Muscle of arm (tissue), 12 donors: ENCODE results near the gene TMC8. TPM values are rescaled to one million over a fixed set of nuclear protein-coding genes. Genes with fewer than 3 reads are reported as not detected.

Experiments used
- DNase-seq: peaks from one replicate; pipeline ENCODE4 v3.0.0-alpha.2; 2013
- polyA plus RNA-seq, 12 donors: library from polyadenylated mRNA; unstranded; fragments of 120-200 nt; gene quantifications; one replicate each; pipeline ENCODE4 v1.2.1, GENCODE V29; 2013; ENCODE audit not compliant: insufficient read length in 12 of 12

TMC8 gene
- polyA plus RNA-seq, 12 donors, result 1.3 to 16.0 (median 2.9) TPM; not detected in 1

DNA sequence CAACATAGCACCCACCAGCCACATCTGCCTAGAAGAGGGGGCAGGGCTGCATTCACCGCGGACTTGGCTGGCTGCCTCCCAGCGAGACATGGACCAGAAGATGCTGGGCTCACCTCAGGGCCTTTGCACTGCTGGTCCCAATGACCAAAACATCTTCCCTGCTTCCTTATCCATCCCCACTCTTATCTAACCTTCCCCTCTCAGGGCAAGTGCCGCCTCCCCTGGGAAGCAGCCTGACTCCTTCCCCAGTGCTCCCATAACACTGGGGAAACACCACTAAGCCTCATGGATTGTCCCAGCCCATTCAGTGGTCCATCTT, 7.7 kb upstream of the TMC8 start:
- no peak for DNase-seq

DNA sequence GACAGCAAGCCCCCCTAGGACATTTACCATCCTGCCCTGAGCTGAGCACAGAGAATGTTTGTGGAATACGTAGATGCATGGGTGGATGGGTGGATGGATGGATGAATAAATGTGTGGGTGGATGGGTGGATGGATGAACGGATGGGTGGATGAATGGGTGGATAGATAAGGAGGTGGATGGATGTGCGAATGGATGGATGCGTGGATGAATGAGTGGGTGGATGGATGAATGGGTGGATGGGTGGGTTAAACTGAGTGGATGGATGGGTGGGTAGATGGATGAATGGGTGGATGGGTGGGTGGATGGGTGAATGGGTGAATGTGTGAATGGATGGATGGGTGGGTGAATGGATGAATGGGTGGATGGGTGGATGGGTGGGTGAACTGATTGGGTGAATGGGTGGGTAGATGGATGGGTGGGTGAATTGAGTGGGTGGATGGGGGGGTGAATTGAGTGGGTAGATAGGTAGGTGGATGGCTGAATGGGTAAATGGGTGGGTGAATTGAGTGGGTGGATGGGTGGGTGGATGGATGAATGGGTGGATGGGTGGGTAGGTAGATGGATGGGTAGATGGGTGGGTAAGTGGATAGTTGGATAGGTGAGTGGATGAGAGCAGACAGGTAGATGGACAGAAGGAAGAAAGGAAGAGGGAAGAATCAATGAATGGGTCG, 7.2 kb upstream of the TMC8 start:
- no peak for DNase-seq

DNA sequence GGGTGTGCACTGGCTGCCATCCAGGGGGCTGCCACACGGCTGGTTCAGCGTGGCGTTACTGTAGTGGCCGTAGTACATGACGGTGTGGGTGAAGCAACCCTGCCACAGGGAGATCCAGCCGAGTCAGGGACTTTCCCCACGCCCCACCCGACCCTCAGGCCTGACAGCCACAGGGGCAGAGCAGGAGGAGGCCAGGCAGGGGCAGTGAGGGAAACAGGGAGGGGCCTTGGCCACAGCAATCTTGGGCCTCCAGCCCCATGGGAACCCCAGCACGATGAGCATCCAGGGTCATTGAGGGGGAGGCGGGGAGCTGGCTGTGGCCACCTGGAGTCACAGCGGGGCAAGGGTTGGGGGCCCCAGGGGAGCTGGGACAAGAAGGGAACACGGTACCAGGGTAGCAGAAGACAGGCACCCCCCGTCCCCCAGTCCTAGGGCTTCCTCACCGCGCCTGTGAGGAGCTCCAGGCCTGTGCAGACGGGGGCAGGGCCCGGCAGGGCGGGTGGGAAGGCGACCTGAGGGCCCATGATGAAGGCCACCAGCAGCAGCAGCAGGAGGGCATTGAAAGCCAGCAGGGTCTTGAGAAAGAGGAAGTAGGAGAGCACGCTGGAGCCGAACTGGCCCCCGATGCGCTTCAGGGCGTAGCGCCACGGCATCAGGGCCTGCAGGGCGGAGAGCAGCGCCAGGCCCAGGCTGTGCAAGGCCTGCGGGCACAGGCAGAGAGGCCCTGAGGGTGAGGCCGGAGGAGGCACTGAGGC, 6.3 kb upstream of the TMC8 start:
- no peak for DNase-seq

DNA sequence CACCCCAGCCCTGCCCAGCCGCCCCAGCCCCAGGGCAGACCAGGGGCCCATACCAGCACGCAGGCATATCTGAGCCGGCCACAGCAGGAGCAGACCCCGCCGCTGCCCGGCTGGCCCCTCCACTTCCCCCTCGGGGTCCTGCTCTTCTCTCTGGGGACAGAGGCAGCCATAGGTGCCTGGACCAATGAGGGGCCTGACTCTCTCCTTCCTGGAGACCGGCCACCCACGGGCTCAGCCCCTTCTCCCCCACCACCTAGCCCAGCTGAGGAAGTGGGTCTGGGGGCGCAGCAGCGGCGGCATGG, 5.8 kb upstream of the TMC8 start:
- DNase-seq, result no peak

DNA sequence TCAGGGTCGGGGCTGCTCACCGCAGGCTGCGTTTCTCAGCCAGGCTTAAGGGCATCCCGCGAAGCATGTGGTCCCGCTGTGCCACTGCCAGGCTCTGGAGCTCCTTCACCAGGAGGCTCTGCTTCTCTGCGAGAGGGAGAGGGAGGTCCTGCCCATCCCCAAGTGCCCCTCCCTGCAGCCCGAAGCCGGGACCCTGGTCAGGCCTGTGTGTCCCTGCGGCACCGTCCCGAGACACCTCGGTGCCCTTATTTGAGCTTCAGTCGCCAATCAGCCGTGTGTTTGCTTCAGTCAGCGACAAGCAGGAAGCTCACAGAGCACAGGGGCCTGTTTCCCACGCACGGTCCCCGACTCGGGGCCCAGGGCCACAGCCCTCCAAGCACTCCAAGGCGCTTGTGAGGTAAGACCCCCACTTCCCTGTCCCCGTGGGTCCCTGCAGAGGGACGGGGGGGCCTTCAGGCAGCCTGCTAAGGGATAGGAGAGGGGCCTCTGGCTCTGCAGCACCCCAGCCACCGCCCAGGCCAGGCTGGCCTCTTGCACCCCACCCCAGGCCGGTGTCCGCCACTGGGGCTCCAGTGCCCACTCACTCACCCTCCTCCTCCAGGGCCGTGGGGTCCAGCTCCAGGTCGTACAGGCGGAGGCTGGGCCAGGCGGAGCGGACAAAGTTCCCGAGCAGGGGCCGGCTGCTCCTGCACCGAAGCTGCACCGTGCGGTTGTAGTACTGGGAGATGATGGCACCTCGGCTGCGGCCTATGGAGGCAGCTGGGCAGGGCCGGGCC, 5.2 kb upstream of the TMC8 start:
- DNase-seq, result no peak

DNA sequence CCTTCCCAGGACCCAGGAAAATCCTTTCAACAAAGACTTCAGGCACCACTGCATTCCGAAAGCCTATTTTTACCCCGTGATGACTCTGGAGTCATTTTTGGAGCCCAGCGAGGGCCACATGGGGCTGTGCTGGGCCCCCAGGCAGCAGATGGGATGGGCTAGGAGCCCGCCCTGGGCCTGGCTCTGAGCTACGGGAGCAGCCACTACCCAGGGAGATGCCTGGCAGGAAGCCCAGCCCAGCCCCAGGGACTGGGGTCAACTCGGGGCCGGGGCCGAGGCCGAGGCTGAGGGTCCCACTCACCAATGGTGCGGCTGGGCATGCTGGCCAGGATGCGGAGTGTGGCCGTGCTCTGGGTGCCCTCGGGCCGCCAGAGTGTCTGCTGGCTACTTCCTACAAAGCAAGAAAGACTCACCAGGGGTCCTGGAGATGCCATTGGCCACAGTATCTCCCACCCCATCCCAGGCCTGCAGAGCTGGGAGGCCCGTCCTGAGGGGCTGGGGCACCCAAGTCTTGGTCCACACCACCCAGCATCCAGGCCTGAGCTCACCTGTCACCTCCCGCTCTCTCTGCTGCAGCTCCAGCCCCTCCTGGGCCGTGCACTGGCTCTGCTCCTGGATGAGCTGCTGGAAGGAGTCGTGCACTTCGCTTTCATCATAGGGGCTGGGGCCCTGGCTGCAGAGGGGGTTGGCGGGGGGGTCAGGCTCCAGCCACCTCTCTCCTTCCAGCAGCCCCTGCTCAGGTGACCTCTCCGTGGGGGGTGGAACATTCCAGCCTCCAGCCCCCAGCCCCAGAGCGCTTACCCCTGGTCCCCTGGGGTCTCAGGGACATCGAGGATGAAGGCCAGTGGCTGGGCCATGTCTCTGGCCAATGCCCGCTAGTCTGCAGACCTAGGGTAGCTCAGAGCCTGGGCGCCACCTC, 4.3 kb upstream of the TMC8 start:
- DNase-seq, result no peak

DNA sequence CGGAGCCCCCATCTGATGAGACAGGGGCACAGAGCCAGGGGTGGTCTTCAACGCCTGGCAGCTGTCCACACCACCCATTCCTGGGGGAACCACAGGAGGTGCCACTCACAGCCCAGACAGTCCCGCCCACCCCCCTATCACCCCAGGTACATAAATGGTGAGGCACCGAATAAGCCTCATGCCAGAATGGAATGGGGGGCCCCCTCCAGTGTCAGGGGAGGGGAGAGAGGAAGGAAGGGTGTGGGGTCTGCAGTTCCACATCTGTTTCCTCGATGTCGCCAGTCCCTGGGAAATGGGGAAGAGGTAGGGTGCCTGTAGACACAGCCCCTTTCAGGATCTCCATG, 3.7 kb upstream of the TMC8 start:
- DNase-seq, result no peak

DNA sequence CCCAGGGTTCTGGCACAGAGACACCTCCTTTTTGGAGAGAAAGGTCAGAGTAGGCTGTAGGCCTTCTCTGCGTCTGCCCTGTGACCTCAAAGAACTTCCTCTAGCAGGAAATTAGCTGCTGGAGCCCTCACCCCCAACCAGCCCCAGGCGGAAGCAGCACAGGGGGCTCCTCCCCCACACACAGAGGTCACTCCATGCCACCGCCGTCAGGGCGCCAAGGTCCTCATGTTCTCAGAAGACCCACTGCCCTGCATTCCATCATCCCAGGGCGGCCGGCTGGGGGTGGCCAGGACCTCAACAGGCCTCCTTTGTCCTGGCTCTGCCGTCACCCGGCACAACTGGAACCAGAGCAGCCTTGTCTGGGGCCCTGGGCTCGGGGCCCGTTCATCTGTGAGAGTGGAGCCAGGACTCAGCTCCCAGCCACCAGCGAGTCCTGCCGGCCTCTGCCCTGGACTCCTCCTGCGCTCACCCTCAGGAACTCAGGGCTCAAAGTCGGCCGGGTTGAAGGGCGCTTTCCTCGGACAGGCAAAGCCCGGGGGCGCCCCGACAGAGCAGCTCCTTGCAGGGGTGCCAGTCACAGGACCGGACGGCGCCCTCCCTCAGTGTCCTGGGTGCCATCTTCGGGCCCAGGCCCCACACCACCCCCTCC, 3.2 kb upstream of the TMC8 start:
- DNase-seq, result no peak

DNA sequence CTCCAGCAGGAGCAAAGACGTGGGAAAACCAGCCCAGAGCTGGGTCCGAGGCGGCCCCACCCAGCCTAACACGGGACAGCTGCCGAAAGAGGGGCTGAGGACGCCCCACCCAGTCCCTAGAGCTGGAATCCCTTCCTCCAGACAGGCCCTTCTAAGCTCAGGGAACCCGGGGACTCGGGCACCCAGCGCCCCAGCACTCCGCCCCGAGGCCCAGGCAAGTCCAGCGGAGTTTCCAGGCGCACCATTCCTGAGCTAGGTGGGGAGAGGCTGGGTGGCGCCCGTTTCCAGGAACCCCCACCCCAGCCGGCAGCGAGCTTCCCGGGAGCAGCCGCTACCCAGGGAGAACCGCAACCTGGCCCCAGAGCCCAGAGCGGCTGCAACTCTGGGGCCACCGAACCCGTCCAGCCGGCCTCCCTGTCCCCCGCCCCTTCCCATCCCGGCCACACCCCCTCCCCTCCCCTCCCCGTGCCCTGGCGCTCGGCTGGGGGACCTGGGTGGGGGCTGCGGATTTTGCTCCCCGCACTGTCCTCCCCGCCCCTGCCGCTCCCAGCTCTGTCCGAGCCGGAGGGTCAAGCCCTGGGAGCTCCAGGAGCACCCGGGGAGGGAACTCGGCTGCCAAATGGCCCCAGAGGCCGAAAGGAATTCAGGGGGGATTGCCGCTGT, 2.6 kb upstream of the TMC8 start:
- DNase-seq, result no peak

DNA sequence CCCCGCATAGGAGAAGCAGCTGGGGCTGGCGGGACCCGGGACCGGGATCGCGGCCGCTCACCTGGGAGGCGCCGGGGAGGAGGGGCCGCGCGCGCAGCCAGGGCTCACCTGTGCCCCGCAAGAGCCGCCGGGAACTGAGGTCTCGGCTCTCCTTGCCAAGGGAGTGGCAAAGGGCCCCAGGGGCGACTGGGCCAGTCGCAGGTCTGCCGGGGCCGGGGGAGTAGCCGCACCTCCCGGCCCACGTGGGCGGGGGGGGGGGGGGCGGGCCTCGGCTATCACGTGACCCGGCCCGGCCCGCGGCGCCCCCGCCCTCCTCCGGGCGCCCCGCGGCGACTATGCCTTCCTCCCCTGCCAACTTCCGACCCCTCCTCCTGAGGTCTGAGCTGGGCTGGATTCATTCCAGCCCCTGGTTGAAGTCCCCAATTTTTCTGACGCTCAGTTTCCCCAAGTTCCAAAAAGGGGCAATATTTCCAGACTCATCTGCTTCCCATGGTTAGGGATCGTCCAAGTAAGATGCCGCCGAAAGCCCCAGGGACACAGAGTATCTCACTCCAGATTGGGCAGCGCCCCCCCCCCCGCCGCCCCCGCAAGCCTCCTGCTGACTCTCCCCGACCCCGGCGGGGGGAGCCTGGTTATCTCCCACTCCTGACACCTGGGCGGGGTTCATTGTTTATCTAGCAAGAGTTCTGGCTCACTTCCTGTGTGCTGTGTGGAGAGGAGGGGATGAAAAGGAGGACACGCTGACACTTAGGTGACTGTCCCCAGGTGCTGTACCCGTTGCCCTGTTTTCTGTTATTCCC, 1.8 kb upstream of the TMC8 start, which contains the start of gene TMC6:
Gene TMC6, minus strand, starts transcription at position 205 of the 800 bp plus-strand sequence. CDS start 1,923 bp downstream, outside the sequence.
- DNase-seq, result no peak

DNA sequence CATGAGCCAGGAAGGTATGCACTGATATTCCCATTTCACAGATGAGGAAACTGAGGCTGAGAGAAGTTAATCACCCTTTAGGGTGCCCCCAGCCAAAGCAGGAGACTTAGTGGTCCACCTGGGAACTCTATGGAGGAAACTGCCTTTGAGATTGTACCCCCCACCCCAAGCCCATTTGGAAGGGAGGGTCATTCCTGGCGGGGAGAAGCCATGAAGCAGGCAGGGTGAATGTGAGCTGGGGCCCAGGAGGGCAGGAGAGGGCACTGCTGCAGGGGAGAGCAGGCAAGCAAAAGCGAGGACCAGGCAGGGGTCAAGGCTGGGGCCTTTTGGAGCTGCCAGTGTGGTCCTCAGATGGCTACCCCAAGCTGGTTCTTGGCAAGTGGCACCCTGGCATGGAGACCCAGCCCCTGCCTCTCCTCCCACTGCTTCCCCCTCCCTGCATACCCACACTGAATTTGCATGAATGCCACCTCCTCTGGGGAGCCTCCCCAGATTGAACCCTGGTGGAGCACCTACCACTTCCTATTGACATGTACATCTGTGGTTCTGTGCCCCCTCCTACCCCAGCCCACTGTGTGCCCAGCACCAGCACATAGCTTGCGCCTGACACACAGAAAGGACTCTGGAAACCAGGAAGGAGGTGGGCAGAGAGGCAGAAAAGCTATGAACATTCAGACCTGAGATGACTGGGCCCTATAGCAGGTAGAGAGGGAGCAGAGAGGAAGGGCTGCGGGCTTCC, 1.1 kb upstream of the TMC8 start:
- DNase-seq, result no peak

DNA sequence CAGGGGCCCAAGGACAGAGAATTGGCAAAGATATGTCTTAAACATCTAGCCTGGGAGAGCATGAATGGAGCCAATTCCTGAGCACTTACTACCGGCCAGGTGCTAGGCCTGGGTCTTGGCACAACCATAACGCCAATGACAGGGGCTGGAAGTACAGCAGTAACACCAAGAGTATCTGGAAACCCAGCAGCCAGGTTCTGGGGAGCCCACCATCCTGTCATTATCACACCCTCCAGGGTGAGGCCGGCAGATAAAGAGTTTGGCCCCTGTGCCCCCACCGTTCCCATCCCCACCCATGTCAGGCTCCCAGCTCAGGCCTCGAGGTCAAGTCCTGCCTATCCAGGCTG, 508 bp upstream of the TMC8 start:
- no peak for DNase-seq

DNA sequence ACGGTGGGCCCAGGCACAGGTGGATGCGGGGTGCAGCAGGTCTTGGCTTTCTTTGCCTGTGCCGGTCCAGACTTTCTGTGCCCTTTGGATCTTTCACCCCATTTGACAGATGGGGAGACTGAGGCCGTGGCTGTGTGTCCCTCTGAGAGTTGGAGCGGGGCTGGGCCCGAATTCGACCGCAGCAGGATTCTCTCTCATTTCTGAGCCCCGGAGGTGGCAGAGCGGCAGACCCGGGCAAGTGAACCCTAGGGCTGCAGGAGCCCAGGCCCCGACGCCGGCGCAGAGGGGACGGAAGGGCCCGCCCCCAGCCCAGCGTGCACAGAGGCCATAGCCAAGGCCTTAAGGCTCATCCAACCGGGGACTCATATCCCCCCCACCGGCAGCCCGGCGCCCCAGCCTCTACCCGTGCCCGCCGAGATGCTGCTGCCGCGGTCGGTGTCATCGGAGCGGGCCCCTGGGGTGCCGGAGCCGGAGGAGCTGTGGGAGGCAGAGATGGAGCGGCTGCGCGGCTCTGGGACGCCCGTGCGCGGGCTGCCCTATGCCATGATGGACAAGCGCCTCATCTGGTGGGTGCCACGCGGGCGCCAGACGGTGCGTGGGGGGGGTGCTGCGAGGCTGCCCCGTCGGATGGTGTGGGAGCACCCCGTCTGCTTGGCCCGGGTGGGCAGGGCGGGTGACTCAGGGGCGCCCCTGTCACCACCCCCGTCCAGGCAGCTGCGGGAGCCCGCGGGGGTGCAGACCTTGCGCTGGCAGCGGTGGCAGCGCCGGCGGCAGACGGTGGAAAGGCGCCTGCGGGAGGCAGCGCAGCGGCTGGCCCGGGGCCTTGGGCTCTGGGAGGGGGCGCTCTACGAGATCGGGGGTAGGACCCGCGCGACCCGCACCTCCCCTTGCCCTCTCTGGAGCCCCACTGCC, 857 bp downstream of the TMC8 start:
- DNase-seq, result no peak

DNA sequence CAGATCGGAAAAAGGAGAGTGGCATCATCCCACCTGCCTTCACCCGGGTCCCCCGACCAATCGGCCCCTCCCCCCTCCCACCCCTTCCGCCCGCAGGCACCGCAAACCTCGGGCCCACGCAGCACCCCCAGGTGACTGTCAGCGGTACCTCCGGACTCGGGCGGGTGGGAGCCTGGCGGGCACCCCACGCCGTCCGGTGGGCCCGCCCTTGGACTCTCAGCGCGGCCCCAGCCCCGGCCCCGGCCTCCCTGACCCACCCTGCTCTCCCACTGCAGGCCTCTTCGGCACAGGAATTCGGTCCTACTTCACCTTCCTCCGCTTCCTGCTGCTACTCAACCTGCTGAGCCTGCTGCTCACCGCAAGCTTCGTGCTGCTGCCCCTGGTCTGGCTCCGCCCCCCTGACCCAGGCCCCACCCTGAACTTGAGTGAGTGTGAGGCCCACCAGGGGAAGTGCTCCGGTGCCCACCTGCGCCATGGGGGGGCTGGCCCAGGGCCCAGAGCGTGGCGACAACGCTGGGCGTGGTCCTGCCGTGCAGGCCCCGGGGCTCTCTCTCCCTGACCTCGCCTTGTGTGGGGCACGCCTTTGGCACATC, 1.6 kb downstream of the TMC8 start:
- no peak for DNase-seq

DNA sequence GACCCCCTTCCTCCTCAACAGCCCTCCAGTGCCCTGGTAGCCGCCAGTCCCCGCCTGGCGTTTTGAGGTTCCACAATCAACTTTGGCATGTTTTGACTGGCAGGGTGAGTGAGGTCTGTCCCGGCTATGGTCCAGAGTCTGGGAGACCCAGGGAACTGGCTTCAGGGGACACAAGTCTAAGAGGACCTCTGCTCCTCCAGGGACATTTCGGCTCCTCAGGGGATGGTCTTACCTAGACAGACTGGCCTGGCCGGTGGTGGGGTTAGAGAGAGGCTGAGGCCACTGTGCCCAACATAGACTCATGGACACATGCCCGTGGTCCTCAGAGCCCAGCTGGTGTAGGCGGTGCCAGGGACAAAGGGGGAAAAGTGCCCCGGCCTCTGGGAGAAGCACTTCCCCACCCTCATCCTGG, 2.2 kb downstream of the TMC8 start:
- DNase-seq, result no peak

DNA sequence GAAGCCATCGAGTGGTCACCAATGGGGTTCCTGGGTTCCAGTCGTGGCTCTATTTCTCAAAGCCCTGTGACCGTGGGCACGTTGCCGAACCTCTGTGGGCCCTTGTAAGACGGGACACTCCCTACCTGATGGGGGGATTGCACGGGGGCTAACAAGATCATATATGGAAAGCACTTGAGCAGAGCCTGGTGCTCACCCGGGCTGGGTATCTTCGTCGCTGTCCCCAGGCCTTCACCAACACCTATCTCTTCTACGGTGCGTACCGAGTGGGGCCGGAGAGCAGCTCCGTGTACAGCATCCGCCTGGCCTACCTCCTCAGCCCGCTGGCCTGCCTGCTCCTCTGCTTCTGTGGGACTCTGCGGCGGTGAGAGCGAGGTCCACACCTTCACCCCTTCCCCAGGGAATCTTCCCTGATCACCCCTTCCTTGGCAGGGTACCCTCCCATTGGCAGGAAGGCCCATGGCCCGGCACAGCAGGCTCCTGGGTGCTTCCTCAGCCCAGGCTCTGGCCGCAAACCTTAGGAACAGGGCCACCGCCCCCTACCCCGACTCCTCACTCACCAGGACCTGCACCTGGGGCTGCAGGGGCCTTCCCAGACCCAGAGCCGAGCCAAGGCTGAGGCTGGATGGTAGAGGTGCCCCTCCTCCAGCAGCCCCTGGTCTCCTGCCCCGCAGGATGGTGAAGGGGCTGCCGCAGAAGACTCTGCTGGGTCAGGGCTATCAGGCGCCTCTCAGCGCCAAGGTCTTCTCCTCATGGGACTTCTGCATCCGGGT, 2.8 kb downstream of the TMC8 start:
- no peak for DNase-seq
